ENCODE measurements around the gene FTH1. TPM values are rescaled to one million over a fixed set of nuclear protein-coding genes. Genes with fewer than 3 reads are reported as not detected.

FTH1 gene
- total and polyA plus RNA-seq, 2 of the 13 experiments (the other 11 are each of a cell fraction or from before 2014, with no cell fraction given), result 607 to 760 TPM

GRCh38 chr11:61972112-61972671, 4.8 kb upstream of the FTH1 start (continued):
- TF ChIP-seq LCORL (IDR thresholded peaks at IDR 0.05), result no peak
- peak; percentile 6 for TF ChIP-seq LCORL (CRISPR knock-in tag; IDR thresholded peaks at IDR 0.05)
- 0 out of 2 replicates have a peak, but pooled peaks have one; percentile 6 for TF ChIP-seq ZNF235 (CRISPR knock-in tag; IDR thresholded peaks at IDR 0.05; ENCODE audit: borderline replicate concordance)
- no peak for TF ChIP-seq SOX6 (IDR thresholded peaks at IDR 0.05)
- TF ChIP-seq SOX6 (CRISPR knock-in tag; IDR thresholded peaks at IDR 0.05), result peak; percentile 94
- TF ChIP-seq E2F2 (CRISPR knock-in tag; IDR thresholded peaks at IDR 0.05; ENCODE audit: borderline replicate concordance), result no peak
- 0 out of 2 replicates have a peak, but pooled peaks have one; percentile 8 for TF ChIP-seq ZSCAN9 (CRISPR knock-in tag; IDR thresholded peaks at IDR 0.05; ENCODE audit: borderline replicate concordance)
- TF ChIP-seq CSRNP2 (CRISPR knock-in tag; conservative IDR thresholded peaks at IDR 0.05; ENCODE audit: low read depth), result no peak
- TF ChIP-seq KLF12 (CRISPR knock-in tag; IDR thresholded peaks at IDR 0.05; ENCODE audit: borderline replicate concordance), result peak; percentile 17; the same call in 1 of the 2 replicates
- peak; percentile 81; the same call in 1 of the 2 replicates for TF ChIP-seq ZNF546 (CRISPR knock-in tag; conservative IDR thresholded peaks at IDR 0.05)
- no peak for TF ChIP-seq ZNF224 (CRISPR knock-in tag; IDR thresholded peaks at IDR 0.05)
- no peak for TF ChIP-seq TEAD2 (CRISPR knock-in tag; IDR thresholded peaks at IDR 0.05)
- TF ChIP-seq RBM22 (optimal IDR thresholded peaks at IDR 0.05; ENCODE audit: low read length), result peak; percentile 86
- peak; percentile 5; the same call in 1 of the 2 replicates for TF ChIP-seq FOSL2 (CRISPR knock-in tag; IDR thresholded peaks at IDR 0.05)
- TF ChIP-seq ZFP90 (CRISPR knock-in tag; IDR thresholded peaks at IDR 0.05; ENCODE audit: borderline replicate concordance), result 0 out of 2 replicates have a peak, but pooled peaks have one; percentile 33
- TF ChIP-seq CCAR2 (optimal IDR thresholded peaks at IDR 0.05; ENCODE audit: low read depth, low read length), result no peak
- TF ChIP-seq CREB1 (IDR thresholded peaks at IDR 0.05), result no peak
- TF ChIP-seq CREB1 (CRISPR knock-in tag; IDR thresholded peaks at IDR 0.05), result 0 out of 2 replicates have a peak, but pooled peaks have one; percentile 29
- TF ChIP-seq MEF2D (CRISPR knock-in tag; IDR thresholded peaks at IDR 0.05), result 0 out of 2 replicates have a peak, but pooled peaks have one; percentile 46
- no peak for TF ChIP-seq ZNF275 (CRISPR knock-in tag; IDR thresholded peaks at IDR 0.05; ENCODE audit: borderline replicate concordance)
- TF ChIP-seq PPARG (CRISPR knock-in tag; conservative IDR thresholded peaks at IDR 0.05), result 0 out of 2 replicates have a peak, but pooled peaks have one; percentile 49
- peak; percentile 12; the same call in 1 of the 2 replicates for TF ChIP-seq MYC (CRISPR knock-in tag; IDR thresholded peaks at IDR 0.05; ENCODE audit: borderline replicate concordance)
- TF ChIP-seq MED1 (CRISPR knock-in tag; IDR thresholded peaks at IDR 0.05), result peak; percentile 33
- peak; percentile 33; the same call in 1 of the 2 replicates for TF ChIP-seq POLR2AphosphoS5 (IDR thresholded peaks at IDR 0.05; ENCODE audit: low read depth, low read length)
- TF ChIP-seq PCBP2 (optimal IDR thresholded peaks at IDR 0.05; ENCODE audit: low read depth, low read length, poor library complexity, severe bottlenecking), result no peak
- TF ChIP-seq TFDP2 (CRISPR knock-in tag; IDR thresholded peaks at IDR 0.05), result 0 out of 2 replicates have a peak, but pooled peaks have one; percentile 40
- no peak for TF ChIP-seq ZEB1 (IDR thresholded peaks at IDR 0.05; ENCODE audit: insufficient replicate concordance, low read depth)
- TF ChIP-seq KDM6A (CRISPR knock-in tag; IDR thresholded peaks at IDR 0.05; ENCODE audit: low read depth), result peak; percentile 89; the same call in 1 of the 2 replicates

All from HepG2 (cell line).